T-cell (primary cell): ENCODE data around the gene KATNAL2. TPM values are rescaled to one million over a fixed set of nuclear protein-coding genes. Genes with fewer than 3 reads are reported as not detected.
A peak's percentile ranks its signal among the peaks of the same experiment; 100 is the strongest.

ENCODE experiments used
- ATAC-seq, 4 experiments: fragments of 200-7000 bp in 3 of 4; fragments of 150-1000 bp in 1 of 4; cut with Tn5 transposase; replicated peaks in 1 of 4; 1 replicate in 3 of 4; 2 replicates in 1 of 4; pipeline ENCODE4 v1.10.0; 2021; ENCODE audit warnings: moderate library complexity in 3 of 4, mild to moderate bottlenecking in 2 of 4, moderate number of reproducible peaks in 1 of 4
- CTCF ChIA-PET, 2 donors: fragments of 300-600 bp; sonication (Branson Sonifier 250); formaldehyde crosslinking; loops; one replicate each; lab custom pipeline; 2022; ENCODE audit warnings: antibody characterized with exemption in 2 of 2; lab: Charles Lee
- POLR2A ChIA-PET, 2 donors: fragments of 300-600 bp; sonication (Branson Sonifier 250); formaldehyde crosslinking; loops; one replicate each; lab custom pipeline; 2022; ENCODE audit warnings: antibody characterized with exemption in 2 of 2; lab: Charles Lee
- DNase-seq, 35 experiments: peaks; one replicate each; pipeline versions ENCODE4 v3.0.0 to v3.0.0-alpha.2; 2013 to 2023
- H3K27ac ChIP-seq: one replicate; pipeline ENCODE4 v1.5.1; 2013; ENCODE audit warnings: low read length
- H3K27me3 ChIP-seq, 2 experiments: replicated peaks in 1 of 2; 1 replicate in 1 of 2; 2 replicates in 1 of 2; pipeline versions ENCODE4 v1.6.1 to v1.7.0; 2013; ENCODE audit warnings: low read length in 1 of 2, mixed read lengths in 1 of 2; ENCODE audit not compliant: control insufficient read depth in 2 of 2, insufficient read depth in 2 of 2; ENCODE audit errors: extremely low read depth in 1 of 2
- H3K36me3 ChIP-seq, 2 donors: 1 replicate in 1 of 2; 2 replicates in 1 of 2; pipeline versions ENCODE4 v1.6.1 to v1.7.0; 2013; ENCODE audit warnings: low read length in 1 of 2; ENCODE audit not compliant: control insufficient read depth in 2 of 2, insufficient read depth in 1 of 2; ENCODE audit errors: extremely low read depth in 1 of 2
- H3K4me1 ChIP-seq, 2 experiments: 1 replicate in 1 of 2; 2 replicates in 1 of 2; pipeline versions ENCODE4 v1.6.1 to v1.7.0; 2013; ENCODE audit warnings: low read length in 2 of 2, mixed read lengths in 1 of 2; ENCODE audit not compliant: insufficient read depth in 2 of 2, control insufficient read depth in 1 of 2; ENCODE audit errors: extremely low read depth in 1 of 2
- H3K4me3 ChIP-seq, 2 donors: 1 replicate in 1 of 2; 2 replicates in 1 of 2; pipeline versions ENCODE4 v1.5.1 to v1.7.0; 2013; ENCODE audit warnings: mild to moderate bottlenecking in 2 of 2, low read length in 1 of 2, moderate library complexity in 1 of 2; ENCODE audit not compliant: control insufficient read depth in 1 of 2; ENCODE audit errors: extremely low read depth in 1 of 2
- H3K9me3 ChIP-seq: 2 replicates; pipeline ENCODE4 v1.7.0; 2013
- H3K27ac Mint-ChIP-seq, 2 donors: one replicate each; pipeline ENCODE4 v1.8.0; 2020 to 2021; ENCODE audit warnings: mild to moderate bottlenecking in 2 of 2, mixed read lengths in 2 of 2
- H3K27me3 Mint-ChIP-seq, 2 donors: one replicate each; pipeline ENCODE4 v1.8.0; 2021 to 2022; ENCODE audit warnings: mixed read lengths in 2 of 2
- H3K36me3 Mint-ChIP-seq: one replicate; pipeline ENCODE4 v1.8.0; 2021; ENCODE audit warnings: mixed read lengths
- H3K4me1 Mint-ChIP-seq, 3 donors: one replicate each; pipeline ENCODE4 v1.8.0; 2020 to 2022; ENCODE audit warnings: mixed read lengths in 3 of 3, mild to moderate bottlenecking in 1 of 3
- H3K4me3 Mint-ChIP-seq, 3 donors: one replicate each; pipeline ENCODE4 v1.8.0; 2020 to 2022; ENCODE audit warnings: mild to moderate bottlenecking in 3 of 3, mixed read lengths in 3 of 3, moderate library complexity in 3 of 3
- H3K9me3 Mint-ChIP-seq, 3 donors: one replicate each; pipeline ENCODE4 v1.8.0; 2020 to 2022; ENCODE audit warnings: mixed read lengths in 3 of 3
- WGBS: methylation state at CpG from one replicate; pipeline ENCODE4 v1.1.5; 2013; ENCODE audit warnings: missing lambda C conversion rate; ENCODE audit not compliant: insufficient coverage; 5-methylcytosine and 5-hydroxymethylcytosine counted together
- total RNA-seq, 35 experiments: library from RNA in 6 of 35; stranded (reverse) in 6 of 35; fragments of 120-200 nt in 1 of 35; gene quantifications; one replicate each; pipeline versions ENCODE4 v1.2.1 to v1.2.4 and lab custom pipeline; 2013 to 2026

Gene KATNAL2
- total RNA-seq, 5 donors from 2014 or later (not counting 1 experiment from before 2014, with no cell fraction given), result 0.53 to 1.7 (median 0.99) TPM; not detected in 1

DNA sequence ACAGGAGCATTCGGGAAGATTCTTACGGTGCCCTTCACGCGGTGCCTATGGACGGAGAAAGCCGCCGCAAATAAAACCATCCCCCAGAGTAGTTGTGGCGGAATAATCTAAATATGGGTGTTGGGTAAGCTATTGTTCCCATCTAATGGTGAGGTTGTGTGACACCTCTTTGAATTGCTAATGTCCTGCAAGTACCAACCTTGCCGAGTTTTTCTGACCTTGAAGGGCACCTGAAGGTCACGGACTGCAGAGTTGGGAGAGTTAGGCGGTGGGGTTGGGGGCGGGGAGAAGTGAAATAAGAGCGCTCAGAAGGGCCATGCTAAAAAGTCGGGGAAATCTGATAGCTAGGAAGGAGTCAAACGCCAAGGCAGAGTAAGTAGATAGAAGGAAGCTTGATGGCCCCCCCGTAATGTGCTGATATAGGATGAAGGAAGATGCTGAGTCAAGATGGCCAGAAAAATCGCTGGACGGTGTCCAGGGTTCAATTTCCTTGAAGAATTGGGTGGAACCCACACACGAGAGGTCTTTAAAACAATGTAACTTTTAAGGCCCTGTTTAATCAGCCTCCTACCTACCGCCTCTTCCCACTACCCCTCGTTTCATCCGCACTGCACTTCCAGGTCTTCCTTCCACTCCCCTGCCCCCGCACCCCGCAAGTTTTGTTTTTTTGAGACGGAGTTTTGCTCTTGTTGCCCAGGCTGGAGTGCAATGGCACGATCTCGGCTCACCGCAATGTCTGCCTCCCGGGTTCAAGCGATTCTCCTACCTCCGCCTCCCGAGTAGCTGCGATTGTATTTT lies 600 bp downstream of the KATNAL2 start:
- H3K36me3 ChIP-seq, result no peaks in the 10 kb centered on the region
- H3K4me3 Mint-ChIP-seq, result peak overlapping the region; percentile 80 to 86 (median 85)
- ATAC-seq (peak; percentile 10 to 14 (median 12)), DNase-seq (peak in 6 of 35 experiments; percentile 1 to 7 (median 2))
- H3K9me3 ChIP-seq, result no peaks in the 10 kb centered on the region
- H3K4me1 ChIP-seq, result peaks cover 5 to 17% of the 10 kb centered on the region in 2 experiments
- H3K27ac ChIP-seq, result peak overlapping the region; percentile 51
- ChIA-PET CTCF (interaction anchor here (0.5 to 1.0 kb wide), 3 partner anchors 20 to 1038 kb away, joined by 3 read pairs; no protein-coding TSS in a partner anchor), POLR2A (no interaction called here)
- no peaks in the 10 kb centered on the region for H3K27me3 Mint-ChIP-seq
- peaks cover 46 to 50% (median 46%) of the 10 kb centered on the region in 3 donors for H3K4me1 Mint-ChIP-seq
- WGBS, result 50% methylated on average over 28 of the region's 33 CpGs
- no peaks in the 10 kb centered on the region for H3K36me3 Mint-ChIP-seq
- no peaks in the 10 kb centered on the region for H3K9me3 Mint-ChIP-seq
- H3K4me3 ChIP-seq, result peak overlapping the region; percentile 28 to 71
- H3K27ac Mint-ChIP-seq, result peak overlapping the region; percentile 71 to 79
- no peaks in the 10 kb centered on the region for H3K27me3 ChIP-seq

DNA sequence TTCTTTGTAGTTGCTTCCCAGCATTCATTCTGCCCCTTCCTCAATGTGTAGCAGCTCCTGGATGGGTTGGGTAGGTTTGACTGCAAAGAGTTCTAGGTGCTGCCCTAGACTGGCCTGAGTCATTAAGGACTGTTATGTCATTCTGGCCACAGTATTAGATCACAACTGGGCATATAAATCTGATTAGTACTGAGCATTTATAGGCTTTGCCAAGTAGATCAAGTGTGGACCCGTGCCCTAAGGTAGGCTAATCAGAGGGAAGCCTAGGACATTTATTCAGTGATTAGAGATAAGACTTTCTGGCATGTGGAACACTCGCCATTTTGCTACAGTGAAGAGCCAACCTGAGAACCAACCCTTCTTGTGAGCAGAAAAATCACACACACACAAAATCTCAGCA lies 2.7 kb downstream of the KATNAL2 start:
- Mint-ChIP-seq H3K27me3 (no peaks in the 10 kb centered on the region), H3K36me3 (no peaks in the 10 kb centered on the region), H3K4me3 (no peak overlapping the region), H3K9me3 (no peaks in the 10 kb centered on the region), H3K27ac (no peak overlapping the region), H3K4me1 (peaks cover 26 to 30% (median 29%) of the 10 kb centered on the region in 3 donors)
- Histone ChIP-seq H3K4me1 (peaks cover 5 to 17% of the 10 kb centered on the region in 2 experiments), H3K9me3 (no peaks in the 10 kb centered on the region), H3K27ac (no peak overlapping the region), H3K36me3 (no peaks in the 10 kb centered on the region), H3K4me3 (no peak overlapping the region), H3K27me3 (no peaks in the 10 kb centered on the region)
- WGBS, result 100% methylated on average over 1 of the region's 2 CpGs
- ATAC-seq, result no peak
- ChIA-PET POLR2A (interaction anchor here in 1 of 2 donors (0.6 kb wide), 1 partner anchor 978 kb away, joined by 3 read pairs; no protein-coding TSS in a partner anchor), CTCF (no interaction called here)
- no peak for DNase-seq

GRCh38 chr18:46920653-46921052 lies 3.3 kb downstream of the KATNAL2 start:
- H3K4me1 Mint-ChIP-seq, result peaks cover 20 to 25% (median 23%) of the 10 kb centered on the region in 3 donors
- H3K4me3 Mint-ChIP-seq, result no peak overlapping the region
- CTCF ChIA-PET, result no interaction called here

GRCh38 chr18:46939337-46939963 lies 22.0 kb downstream of the KATNAL2 start:
- CTCF ChIA-PET, result no interaction called here
- WGBS, result 100% methylated on average over 1 of the region's 1 CpG

More at GRCh38 chr18:46920653-46921052, 3.3 kb downstream of the KATNAL2 start:
- Mint-ChIP-seq H3K27ac (no peak overlapping the region), H3K9me3 (no peaks in the 10 kb centered on the region), H3K36me3 (no peaks in the 10 kb centered on the region), H3K27me3 (no peaks in the 10 kb centered on the region)
- no peaks in the 10 kb centered on the region for H3K9me3 ChIP-seq
- 100% methylated on average over 1 of the region's 1 CpG for WGBS
- POLR2A ChIA-PET, result no interaction called here
- ATAC-seq, result no peak
- no peak overlapping the region for H3K4me3 ChIP-seq
- H3K27me3 ChIP-seq, result no peaks in the 10 kb centered on the region
- H3K27ac ChIP-seq, result no peak overlapping the region
- peaks cover 3 to 17% of the 10 kb centered on the region in 2 experiments for H3K4me1 ChIP-seq
- no peaks in the 10 kb centered on the region for H3K36me3 ChIP-seq
- DNase-seq, result no peak

GRCh38 chr18:46939998-46940571 lies 22.7 kb downstream of the KATNAL2 start:
- H3K27ac Mint-ChIP-seq, result no peak overlapping the region
- H3K27me3 Mint-ChIP-seq, result peaks cover 0 to 6% of the 10 kb centered on the region in 2 donors
- no peak overlapping the region for H3K27ac ChIP-seq
- no peaks in the 10 kb centered on the region for H3K9me3 ChIP-seq
- H3K4me3 ChIP-seq, result no peak overlapping the region
- H3K36me3 Mint-ChIP-seq, result no peaks in the 10 kb centered on the region
- WGBS, result no CpG with 5 or more reads among the region's 1 CpG
- DNase-seq (no peak), ATAC-seq (no peak)
- H3K9me3 Mint-ChIP-seq, result no peaks in the 10 kb centered on the region
- no peak overlapping the region for H3K4me3 Mint-ChIP-seq
- ChIA-PET CTCF (no interaction called here), POLR2A (no interaction called here)
- H3K4me1 ChIP-seq, result peaks cover 0 to 2% of the 10 kb centered on the region in 2 experiments
- H3K4me1 Mint-ChIP-seq, result peaks cover 0 to under 1% (median 0%) of the 10 kb centered on the region in 3 donors
- no peaks in the 10 kb centered on the region for H3K27me3 ChIP-seq
- no peaks in the 10 kb centered on the region for H3K36me3 ChIP-seq

More at GRCh38 chr18:46939337-46939963, 22.0 kb downstream of the KATNAL2 start:
- Mint-ChIP-seq H3K27me3 (peaks cover 0 to 5% of the 10 kb centered on the region in 2 donors), H3K9me3 (no peaks in the 10 kb centered on the region), H3K4me3 (no peak overlapping the region), H3K36me3 (no peaks in the 10 kb centered on the region), H3K27ac (no peak overlapping the region), H3K4me1 (peaks cover 0 to 4% (median 1%) of the 10 kb centered on the region in 3 donors)
- Histone ChIP-seq H3K4me1 (peaks cover 0 to 3% of the 10 kb centered on the region in 2 experiments), H3K27ac (no peak overlapping the region), H3K27me3 (no peaks in the 10 kb centered on the region), H3K36me3 (no peaks in the 10 kb centered on the region), H3K9me3 (no peaks in the 10 kb centered on the region), H3K4me3 (no peak overlapping the region)
- ATAC-seq (no peak), DNase-seq (no peak)
- POLR2A ChIA-PET, result no interaction called here

DNA sequence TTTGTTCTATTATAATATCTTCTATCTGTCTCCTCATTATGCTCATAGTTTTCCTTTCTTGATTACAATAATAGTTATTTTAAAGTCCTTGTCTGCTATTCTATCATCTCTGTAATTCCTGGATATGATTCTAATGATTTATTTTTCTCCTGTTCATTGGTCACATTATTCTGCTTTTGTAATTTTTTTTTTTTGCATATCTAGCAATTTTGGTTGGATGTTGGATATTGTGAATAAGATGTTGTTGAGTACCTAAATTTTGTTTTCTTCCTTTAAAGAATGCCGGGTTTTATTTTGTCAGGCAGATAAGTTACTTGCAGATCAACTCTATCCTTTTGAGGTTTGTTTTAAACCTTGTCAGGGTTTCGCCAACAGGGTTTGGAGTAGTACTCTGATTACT lies 25.2 kb downstream of the KATNAL2 start:
- Mint-ChIP-seq H3K4me3 (no peak overlapping the region), H3K36me3 (no peaks in the 10 kb centered on the region), H3K27ac (no peak overlapping the region), H3K9me3 (no peaks in the 10 kb centered on the region), H3K27me3 (peaks cover 2 to 10% of the 10 kb centered on the region in 2 donors), H3K4me1 (no peaks in the 10 kb centered on the region)
- peaks cover 0 to 6% of the 10 kb centered on the region in 2 experiments for H3K27me3 ChIP-seq
- no peak for ATAC-seq
- ChIA-PET CTCF (no interaction called here), POLR2A (no interaction called here)
- no peaks in the 10 kb centered on the region for H3K36me3 ChIP-seq
- no CpG with 5 or more reads among the region's 2 CpGs for WGBS
- H3K9me3 ChIP-seq, result no peaks in the 10 kb centered on the region
- H3K27ac ChIP-seq, result no peak overlapping the region
- peaks cover 0 to 4% of the 10 kb centered on the region in 2 experiments for H3K4me1 ChIP-seq
- H3K4me3 ChIP-seq, result no peak overlapping the region
- DNase-seq, result no peak
